Choroid plexus epithelial cell (primary cell): ENCODE measurements around the gene PRPF6.

ENCODE experiments used
- DNase-seq: peaks from one replicate; pipeline ENCODE4 v3.0.0-alpha.2; 2010; ENCODE audit warnings: low read depth
- H3K4me3 ChIP-seq: 2 replicates; pipeline ENCODE4 v1.5.1; 2011; ENCODE audit warnings: low read depth, mild to moderate bottlenecking, control low read depth, low read length, moderate library complexity
- TF ChIP-seq, protein P1 (sequence below): conservative IDR thresholded peaks from 2 replicates; pipeline ENCODE4 v1.5.1; 2011; ENCODE audit warnings: low read depth, mild to moderate bottlenecking, control low read depth, inconsistent platforms, low read length, moderate library complexity

The PRPF6 gene

GRCh38 chr20:64056639-64056888, 75.6 kb downstream of the PRPF6 start:
- TF ChIP-seq, protein P1, sequence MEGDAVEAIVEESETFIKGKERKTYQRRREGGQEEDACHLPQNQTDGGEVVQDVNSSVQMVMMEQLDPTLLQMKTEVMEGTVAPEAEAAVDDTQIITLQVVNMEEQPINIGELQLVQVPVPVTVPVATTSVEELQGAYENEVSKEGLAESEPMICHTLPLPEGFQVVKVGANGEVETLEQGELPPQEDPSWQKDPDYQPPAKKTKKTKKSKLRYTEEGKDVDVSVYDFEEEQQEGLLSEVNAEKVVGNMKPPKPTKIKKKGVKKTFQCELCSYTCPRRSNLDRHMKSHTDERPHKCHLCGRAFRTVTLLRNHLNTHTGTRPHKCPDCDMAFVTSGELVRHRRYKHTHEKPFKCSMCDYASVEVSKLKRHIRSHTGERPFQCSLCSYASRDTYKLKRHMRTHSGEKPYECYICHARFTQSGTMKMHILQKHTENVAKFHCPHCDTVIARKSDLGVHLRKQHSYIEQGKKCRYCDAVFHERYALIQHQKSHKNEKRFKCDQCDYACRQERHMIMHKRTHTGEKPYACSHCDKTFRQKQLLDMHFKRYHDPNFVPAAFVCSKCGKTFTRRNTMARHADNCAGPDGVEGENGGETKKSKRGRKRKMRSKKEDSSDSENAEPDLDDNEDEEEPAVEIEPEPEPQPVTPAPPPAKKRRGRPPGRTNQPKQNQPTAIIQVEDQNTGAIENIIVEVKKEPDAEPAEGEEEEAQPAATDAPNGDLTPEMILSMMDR = no peak
- H3K4me3 ChIP-seq = no peak overlapping the region
- no peak for DNase-seq

DNA sequence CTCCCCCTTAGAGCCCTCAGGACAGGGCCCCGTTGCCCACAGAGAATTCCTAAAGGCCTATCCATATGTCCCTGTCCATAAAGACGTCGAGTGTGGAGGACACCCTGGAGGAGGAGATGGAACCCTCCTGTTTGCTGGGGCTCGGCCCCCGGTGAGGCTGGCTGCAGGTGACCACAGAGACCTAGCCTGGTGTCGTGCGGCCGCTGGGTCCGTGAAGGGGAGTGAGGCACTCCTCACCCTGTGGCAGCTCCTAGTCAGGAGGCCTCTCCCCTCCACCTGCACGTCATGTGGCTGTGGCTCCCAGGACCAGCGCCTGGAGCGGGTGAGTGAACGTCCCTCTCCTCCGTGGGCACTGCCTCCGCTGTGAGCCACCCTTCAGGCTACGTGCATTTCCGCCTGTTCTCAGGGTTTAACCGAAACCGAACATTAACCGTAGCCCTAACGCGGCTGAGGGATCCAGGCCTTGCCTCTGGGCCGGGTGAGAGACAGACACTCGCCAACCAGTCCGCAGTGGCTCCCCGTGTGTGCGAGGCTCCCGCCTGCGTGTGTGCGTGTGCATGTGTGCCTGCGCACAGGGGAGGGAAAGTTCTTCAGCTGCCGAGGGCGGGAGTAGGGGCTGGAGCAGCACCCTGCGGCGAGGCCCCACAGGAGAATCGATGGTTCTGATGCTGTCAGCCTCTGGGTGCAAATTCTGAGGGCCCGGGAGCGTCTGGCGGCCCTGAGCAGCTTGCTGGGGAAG, 76.1 kb downstream of the PRPF6 start:
- DNase-seq = no peak
- TF ChIP-seq, protein P1 = no peak
- no peak overlapping the region for H3K4me3 ChIP-seq

DNA sequence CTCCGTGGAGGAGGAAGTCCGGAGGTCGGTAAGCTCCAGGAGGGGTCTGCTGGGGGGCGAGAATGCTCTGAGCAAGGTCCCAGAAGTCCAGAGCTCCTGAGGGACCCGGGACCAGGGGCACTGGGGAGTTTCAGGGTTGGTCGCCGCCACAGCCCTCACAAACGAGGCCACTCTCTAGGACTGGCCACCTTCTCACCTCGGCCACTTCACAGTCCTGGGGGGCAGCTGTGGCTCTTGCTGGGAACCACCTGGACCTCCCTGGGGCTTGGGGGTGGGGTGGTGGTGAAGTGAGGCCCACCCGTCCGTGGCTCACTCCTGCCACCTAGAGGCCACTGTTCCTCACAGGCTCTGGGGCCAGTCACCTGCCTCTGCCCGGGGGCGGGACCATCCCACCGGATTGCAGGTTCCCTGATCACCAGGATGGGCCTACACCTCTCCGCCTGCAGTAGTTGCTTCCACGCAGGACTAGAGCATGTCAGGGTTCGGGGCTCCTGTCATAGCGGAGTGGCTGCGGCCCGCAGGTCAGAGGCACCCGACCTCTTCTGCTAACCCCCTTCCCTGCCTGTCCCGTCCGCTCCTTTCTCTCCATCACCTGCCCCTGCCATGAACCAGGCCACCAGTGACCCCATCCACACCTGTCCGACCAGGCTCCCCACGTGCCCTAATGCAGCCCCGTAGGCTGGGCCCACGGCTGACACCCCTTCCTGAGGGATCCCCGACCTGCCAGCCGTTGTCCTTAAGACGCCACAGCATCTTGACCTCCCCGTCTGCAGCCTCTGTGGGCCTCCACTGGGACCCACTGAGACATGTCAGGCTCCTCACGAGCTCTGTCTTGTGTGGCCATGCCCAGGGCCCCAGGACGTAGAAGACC, 76.9 kb downstream of the PRPF6 start:
- TF ChIP-seq, protein P1 = peak; percentile 86
- H3K4me3 ChIP-seq = no peak overlapping the region
- peak; percentile 67 for DNase-seq

DNA sequence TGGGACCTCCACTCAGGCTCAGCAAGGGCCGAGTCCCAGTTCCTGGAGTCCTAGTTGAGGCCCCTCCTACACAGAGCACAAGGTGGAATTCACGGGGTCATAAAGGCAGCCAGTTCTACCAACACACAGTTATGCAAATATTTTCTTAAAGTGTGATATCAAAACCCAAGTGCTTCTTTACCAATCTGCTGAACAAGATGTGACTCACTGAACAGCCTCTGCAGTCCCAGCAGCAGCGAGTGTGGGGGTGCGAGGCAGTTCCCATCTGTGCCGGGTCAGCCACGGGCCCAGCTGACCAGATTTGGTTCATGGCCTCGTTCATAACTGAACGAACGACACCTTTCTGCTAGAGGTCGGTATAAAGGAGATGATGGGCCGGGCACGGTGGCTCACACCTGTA, 77.6 kb downstream of the PRPF6 start:
- TF ChIP-seq, protein P1 = no peak
- no peak overlapping the region for H3K4me3 ChIP-seq
- peak; percentile 70 for DNase-seq

DNA sequence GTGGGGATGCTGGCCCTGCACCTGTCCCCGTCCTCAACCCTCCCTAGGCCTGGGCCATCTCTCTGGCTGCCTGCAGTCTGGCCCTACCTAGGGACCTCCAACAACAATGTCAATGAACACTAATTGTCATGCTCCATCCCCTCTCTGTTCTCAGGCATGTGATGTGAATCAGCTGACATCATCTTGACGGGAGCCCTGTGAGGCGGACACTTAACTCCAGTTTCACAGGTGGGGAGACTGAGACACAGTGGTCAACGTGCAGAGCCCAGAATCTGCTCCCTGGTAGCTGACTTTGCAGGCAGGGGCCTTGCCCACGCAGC, 81.3 kb downstream of the PRPF6 start:
- peak overlapping the region; percentile 79 for H3K4me3 ChIP-seq
- TF ChIP-seq, protein P1 = no peak
- DNase-seq = no peak

GRCh38 chr20:64062596-64063388, 81.9 kb downstream of the PRPF6 start, which contains the start of gene TCEA2:
TCEA2 (plus strand) TSS chr20:64063198; CDS start chr20:64063313, 115 bp downstream.
- TF ChIP-seq, protein P1 = no peak
- DNase-seq = peak; percentile 97
- peak within 1 kb of the TSS; percentile 79 for H3K4me3 ChIP-seq
